NB4 (cell line): ENCODE data around the gene WDFY3.

ENCODE experiments used
- POLR2A ChIP-seq: IDR thresholded peaks from 2 replicates; pipeline ENCODE4 v1.6.1; 2011; ENCODE audit warnings: mild to moderate bottlenecking; ENCODE audit not compliant: insufficient read length; ENCODE audit errors: extremely low read depth
- TF ChIP-seq, protein P1 (sequence below): IDR thresholded peaks from one replicate; pipeline ENCODE4 v1.5.1; 2012; ENCODE audit warnings: low read depth, low read length

DNA sequence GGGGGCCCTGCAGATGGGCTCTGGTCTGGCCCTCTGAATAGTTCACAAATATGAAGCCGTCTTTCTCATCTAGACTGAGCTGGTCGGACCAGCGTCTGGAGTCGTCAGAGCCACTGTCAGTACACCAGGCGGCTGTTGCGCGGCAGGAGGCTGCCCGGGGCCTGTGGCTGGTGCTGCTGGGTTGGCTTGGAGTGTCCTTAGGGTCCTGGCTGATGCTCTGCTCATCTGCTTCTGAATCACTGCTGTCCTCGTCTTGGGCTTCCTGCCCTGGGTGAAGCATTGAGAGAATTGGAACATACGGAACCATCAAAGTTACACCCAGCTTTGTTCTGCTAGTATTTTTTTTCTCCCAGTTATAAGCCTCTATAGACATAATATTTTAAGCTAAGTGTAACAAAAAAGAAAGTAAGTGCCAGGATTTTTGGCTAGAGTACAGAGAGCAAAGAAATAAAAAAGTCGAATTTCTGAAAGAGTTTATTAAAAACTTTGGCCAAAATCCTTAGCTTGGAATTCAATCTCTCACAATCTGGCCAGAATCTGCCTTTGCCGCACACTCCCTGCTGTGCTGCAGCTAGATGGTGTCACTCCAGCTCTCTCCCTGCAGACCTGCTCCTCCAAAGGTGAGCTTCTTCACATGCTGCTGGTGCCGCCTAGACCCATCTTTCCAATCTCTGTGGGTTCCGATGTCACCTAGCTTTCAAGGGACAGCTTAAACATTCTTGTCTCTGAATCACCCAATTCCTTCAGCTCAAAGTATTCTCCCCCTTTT, 287.3 kb downstream of the WDFY3 start:
- TF ChIP-seq, protein P1, sequence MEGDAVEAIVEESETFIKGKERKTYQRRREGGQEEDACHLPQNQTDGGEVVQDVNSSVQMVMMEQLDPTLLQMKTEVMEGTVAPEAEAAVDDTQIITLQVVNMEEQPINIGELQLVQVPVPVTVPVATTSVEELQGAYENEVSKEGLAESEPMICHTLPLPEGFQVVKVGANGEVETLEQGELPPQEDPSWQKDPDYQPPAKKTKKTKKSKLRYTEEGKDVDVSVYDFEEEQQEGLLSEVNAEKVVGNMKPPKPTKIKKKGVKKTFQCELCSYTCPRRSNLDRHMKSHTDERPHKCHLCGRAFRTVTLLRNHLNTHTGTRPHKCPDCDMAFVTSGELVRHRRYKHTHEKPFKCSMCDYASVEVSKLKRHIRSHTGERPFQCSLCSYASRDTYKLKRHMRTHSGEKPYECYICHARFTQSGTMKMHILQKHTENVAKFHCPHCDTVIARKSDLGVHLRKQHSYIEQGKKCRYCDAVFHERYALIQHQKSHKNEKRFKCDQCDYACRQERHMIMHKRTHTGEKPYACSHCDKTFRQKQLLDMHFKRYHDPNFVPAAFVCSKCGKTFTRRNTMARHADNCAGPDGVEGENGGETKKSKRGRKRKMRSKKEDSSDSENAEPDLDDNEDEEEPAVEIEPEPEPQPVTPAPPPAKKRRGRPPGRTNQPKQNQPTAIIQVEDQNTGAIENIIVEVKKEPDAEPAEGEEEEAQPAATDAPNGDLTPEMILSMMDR = no peak
- no peak for TF ChIP-seq POLR2A
